Measurements from ENCODE around the gene SPRED2. TPM values are rescaled to one million over a fixed set of nuclear protein-coding genes. Genes with fewer than 3 reads are reported as not detected.
A peak's percentile ranks its signal among the peaks of the same experiment; 100 is the strongest.

SPRED2 gene
- total RNA-seq, 2 donors from 2014 or later, result 21.9 to 22.3 TPM

GRCh38 chr2:65379223-65379622 is 53.2 kb downstream of the SPRED2 start:
- no peak overlapping the region for H3K4me3 ChIP-seq
- no peak for ATAC-seq (ENCODE audit: insufficient number of reproducible peaks, low FRiP score, low read depth)
- H3K9me3 ChIP-seq, result no peaks in the 10 kb centered on the region
- no peak overlapping the region for H3K27ac ChIP-seq
- H3K27me3 ChIP-seq (replicated peaks; ENCODE audit: insufficient read depth), result no peaks in the 10 kb centered on the region
- TF ChIP-seq, protein P1, sequence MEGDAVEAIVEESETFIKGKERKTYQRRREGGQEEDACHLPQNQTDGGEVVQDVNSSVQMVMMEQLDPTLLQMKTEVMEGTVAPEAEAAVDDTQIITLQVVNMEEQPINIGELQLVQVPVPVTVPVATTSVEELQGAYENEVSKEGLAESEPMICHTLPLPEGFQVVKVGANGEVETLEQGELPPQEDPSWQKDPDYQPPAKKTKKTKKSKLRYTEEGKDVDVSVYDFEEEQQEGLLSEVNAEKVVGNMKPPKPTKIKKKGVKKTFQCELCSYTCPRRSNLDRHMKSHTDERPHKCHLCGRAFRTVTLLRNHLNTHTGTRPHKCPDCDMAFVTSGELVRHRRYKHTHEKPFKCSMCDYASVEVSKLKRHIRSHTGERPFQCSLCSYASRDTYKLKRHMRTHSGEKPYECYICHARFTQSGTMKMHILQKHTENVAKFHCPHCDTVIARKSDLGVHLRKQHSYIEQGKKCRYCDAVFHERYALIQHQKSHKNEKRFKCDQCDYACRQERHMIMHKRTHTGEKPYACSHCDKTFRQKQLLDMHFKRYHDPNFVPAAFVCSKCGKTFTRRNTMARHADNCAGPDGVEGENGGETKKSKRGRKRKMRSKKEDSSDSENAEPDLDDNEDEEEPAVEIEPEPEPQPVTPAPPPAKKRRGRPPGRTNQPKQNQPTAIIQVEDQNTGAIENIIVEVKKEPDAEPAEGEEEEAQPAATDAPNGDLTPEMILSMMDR (IDR thresholded peaks at IDR 0.05), result no peak
- peaks cover 25 to 45% of the 10 kb centered on the region in 2 donors for H3K4me1 ChIP-seq (ENCODE audit: control insufficient read depth in 1 of 2, low read depth in 2 of 2)
- no peak for DNase-seq (ENCODE audit: low spot score)
- H3K36me3 ChIP-seq, result no peaks in the 10 kb centered on the region

DNA sequence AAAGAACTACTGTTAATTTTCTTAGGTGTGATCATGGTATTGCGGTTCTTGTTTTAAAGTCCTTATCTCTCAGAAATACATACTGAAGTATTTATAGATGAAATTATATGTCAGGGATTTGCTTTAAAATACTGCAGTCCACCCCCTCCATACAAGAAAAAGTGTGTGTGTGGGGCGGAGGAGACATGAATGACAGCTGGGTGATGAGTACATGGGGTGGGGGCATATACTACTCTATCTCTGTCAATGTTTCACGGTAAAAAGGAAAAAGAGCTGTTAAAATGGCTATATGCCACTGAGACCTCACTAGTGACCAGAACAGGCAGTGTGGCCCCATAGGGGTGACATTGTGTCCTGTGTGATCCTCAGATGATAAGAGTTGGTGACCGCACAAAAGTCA is 54.1 kb downstream of the SPRED2 start:
- ATAC-seq (ENCODE audit: insufficient number of reproducible peaks, low FRiP score, low read depth), result no peak
- Histone ChIP-seq H3K27ac (no peak overlapping the region), H3K4me1 (ENCODE audit: control insufficient read depth in 1 of 2, low read depth in 2 of 2) (peaks cover 16 to 43% of the 10 kb centered on the region in 2 donors)

DNA sequence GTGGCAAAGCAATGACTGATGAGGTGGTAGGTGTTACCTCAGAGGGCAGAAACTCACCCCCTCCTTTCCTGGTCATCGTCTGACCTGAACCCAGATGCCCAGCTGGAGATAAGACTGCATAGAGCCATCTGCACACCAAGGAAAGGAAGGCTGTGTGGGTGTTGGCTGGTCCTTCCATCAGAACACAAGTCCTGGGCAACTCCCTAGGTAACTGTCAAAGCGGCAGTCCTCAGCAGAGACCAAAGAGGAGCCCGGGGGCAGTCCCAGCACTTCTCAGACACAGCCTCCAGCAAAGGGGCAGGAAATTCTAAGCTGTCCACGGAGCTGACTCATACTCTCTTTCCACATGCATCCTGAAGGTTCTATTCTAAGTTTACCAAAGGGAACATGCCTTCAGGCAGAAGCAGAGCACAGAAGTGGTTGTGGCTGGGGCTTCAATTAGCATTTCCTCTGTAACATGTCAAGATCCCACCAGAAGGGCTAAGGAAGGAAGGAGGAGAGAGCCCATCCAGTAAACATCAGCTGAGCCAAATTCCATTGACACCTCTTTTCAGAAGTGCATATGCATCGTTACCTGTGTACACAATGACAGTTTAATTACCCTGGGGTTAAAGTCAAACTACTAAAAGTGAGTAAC is 54.7 kb downstream of the SPRED2 start:
- DNase-seq (ENCODE audit: low spot score), result no peak
- Histone ChIP-seq H3K27me3 (replicated peaks; ENCODE audit: insufficient read depth) (no peaks in the 10 kb centered on the region), H3K9me3 (no peaks in the 10 kb centered on the region), H3K27ac (no peak overlapping the region), H3K36me3 (no peaks in the 10 kb centered on the region), H3K4me3 (no peak overlapping the region), H3K4me1 (ENCODE audit: control insufficient read depth in 1 of 2, low read depth in 2 of 2) (peaks cover 11 to 37% of the 10 kb centered on the region in 2 donors)
- peak; percentile 76 for ATAC-seq (ENCODE audit: insufficient number of reproducible peaks, low FRiP score, low read depth)
- TF ChIP-seq, protein P1 (IDR thresholded peaks at IDR 0.05), result no peak

More for the DNA sequence above, 54.1 kb downstream of the SPRED2 start:
- DNase-seq (ENCODE audit: low spot score), result no peak
- TF ChIP-seq, protein P1 (IDR thresholded peaks at IDR 0.05), result no peak
- Histone ChIP-seq H3K36me3 (no peaks in the 10 kb centered on the region), H3K9me3 (no peaks in the 10 kb centered on the region), H3K4me3 (no peak overlapping the region), H3K27me3 (replicated peaks; ENCODE audit: insufficient read depth) (no peaks in the 10 kb centered on the region)

DNA sequence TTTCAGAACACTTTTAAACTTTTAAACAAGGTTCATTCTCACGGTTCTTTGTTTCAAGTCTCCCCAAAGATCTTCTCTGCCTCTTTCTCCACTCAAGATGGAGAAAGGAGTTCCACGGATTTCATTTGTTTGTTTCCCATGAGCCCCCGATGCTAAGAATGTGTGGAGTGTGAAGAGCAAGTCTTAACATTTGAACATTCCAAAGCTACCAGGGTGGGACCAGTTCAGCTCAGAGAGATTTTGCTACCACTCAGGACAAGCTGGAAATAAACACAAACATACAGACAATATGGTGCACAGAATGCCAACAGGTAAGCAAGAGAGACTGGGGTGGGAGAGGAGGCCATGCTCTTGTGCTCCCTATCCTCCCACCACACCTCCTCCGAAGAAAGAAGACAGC is 56.7 kb downstream of the SPRED2 start:
- no peaks in the 10 kb centered on the region for H3K36me3 ChIP-seq
- H3K27ac ChIP-seq, result no peak overlapping the region
- no peak overlapping the region for H3K4me3 ChIP-seq
- no peaks in the 10 kb centered on the region for H3K9me3 ChIP-seq
- DNase-seq (ENCODE audit: low spot score) (no peak), ATAC-seq (ENCODE audit: insufficient number of reproducible peaks, low FRiP score, low read depth) (no peak)
- H3K4me1 ChIP-seq (ENCODE audit: control insufficient read depth in 1 of 2, low read depth in 2 of 2), result peaks cover 2 to 42% of the 10 kb centered on the region in 2 donors
- TF ChIP-seq, protein P1 (IDR thresholded peaks at IDR 0.05), result no peak
- no peaks in the 10 kb centered on the region for H3K27me3 ChIP-seq (replicated peaks; ENCODE audit: insufficient read depth)

DNA sequence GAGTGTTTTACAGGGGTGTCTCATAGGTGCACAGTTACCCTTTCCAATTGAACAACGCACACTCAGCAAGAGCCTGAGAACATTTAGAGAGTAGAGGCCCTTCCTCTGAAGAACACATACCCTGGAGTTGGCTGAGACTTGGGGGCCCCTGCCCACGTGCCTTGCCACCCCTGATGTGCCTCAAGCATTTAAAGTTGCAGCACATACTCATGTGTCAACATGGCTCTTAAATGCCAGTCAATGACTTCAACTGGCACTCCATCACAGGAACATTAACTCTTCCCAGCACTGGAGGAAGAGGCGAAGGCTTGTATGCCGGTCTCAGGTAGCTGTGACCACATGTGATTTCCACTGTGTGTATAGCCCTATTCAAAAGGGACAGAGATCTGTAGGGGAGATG is 57.4 kb downstream of the SPRED2 start:
- H3K36me3 ChIP-seq, result no peaks in the 10 kb centered on the region
- no peaks in the 10 kb centered on the region for H3K9me3 ChIP-seq
- peaks cover 3 to 45% of the 10 kb centered on the region in 2 donors for H3K4me1 ChIP-seq (ENCODE audit: control insufficient read depth in 1 of 2, low read depth in 2 of 2)
- H3K27me3 ChIP-seq (replicated peaks; ENCODE audit: insufficient read depth), result no peaks in the 10 kb centered on the region
- TF ChIP-seq, protein P1 (IDR thresholded peaks at IDR 0.05), result no peak
- no peak overlapping the region for H3K4me3 ChIP-seq
- H3K27ac ChIP-seq, result no peak overlapping the region
- DNase-seq (ENCODE audit: low spot score) (no peak), ATAC-seq (ENCODE audit: insufficient number of reproducible peaks, low FRiP score, low read depth) (no peak)
